Common myeloid progenitor, CD34-positive (primary cell): Measurements from ENCODE around the gene CHPF2.

Experiments used
- CTCF ChIA-PET: fragments of 350-600 bp; sonication (Branson Sonifier 250); formaldehyde crosslinking; loops from one replicate; lab custom pipeline; 2021; ENCODE audit warnings: antibody characterized with exemption; lab: Charles Lee
- POLR2A ChIA-PET: fragments of 350-600 bp; sonication (Branson Sonifier 250); formaldehyde crosslinking; loops from one replicate; lab custom pipeline; 2021; ENCODE audit warnings: antibody characterized with exemption; lab: Charles Lee
- DNase-seq, 3 donors: peaks; one replicate each; pipeline versions ENCODE4 v3.0.0 to v3.0.0-alpha.2; 2013
- H3K27ac ChIP-seq, 2 experiments: 1 replicate in 1 of 2; 2 replicates in 1 of 2; pipeline ENCODE4 v1.7.0; 2013; ENCODE audit warnings: inconsistent platforms in 2 of 2, low read length in 2 of 2, mild to moderate bottlenecking in 2 of 2, low read depth in 1 of 2, moderate library complexity in 1 of 2; ENCODE audit not compliant: severe bottlenecking in 2 of 2, insufficient read depth in 1 of 2, poor library complexity in 1 of 2
- H3K27me3 ChIP-seq, 5 experiments: replicated peaks in 2 of 5; 1 replicate in 3 of 5; 2 replicates in 2 of 5; pipeline versions ENCODE4 v1.6.1 to v1.7.0; 2013; ENCODE audit warnings: low read length in 4 of 5, mild to moderate bottlenecking in 2 of 5, moderate library complexity in 2 of 5, inconsistent platforms in 1 of 5; ENCODE audit not compliant: insufficient read depth in 5 of 5, control insufficient read depth in 4 of 5
- H3K36me3 ChIP-seq, 4 experiments: 1 replicate in 2 of 4; 2 replicates in 2 of 4; pipeline versions ENCODE4 v1.6.1 to v1.7.0; 2013; ENCODE audit warnings: low read length in 3 of 4, control low read depth in 1 of 4, mild to moderate bottlenecking in 1 of 4; ENCODE audit not compliant: control insufficient read depth in 4 of 4, insufficient read depth in 4 of 4
- H3K4me1 ChIP-seq, 4 experiments: 1 replicate in 3 of 4; 2 replicates in 1 of 4; pipeline versions ENCODE4 v1.6.1 to v1.7.1; 2013; ENCODE audit warnings: low read length in 3 of 4, mild to moderate bottlenecking in 3 of 4, control low read depth in 1 of 4, inconsistent platforms in 1 of 4, moderate library complexity in 1 of 4; ENCODE audit not compliant: control insufficient read depth in 4 of 4, insufficient read depth in 4 of 4; ENCODE audit errors: control extremely low read depth in 1 of 4
- H3K4me3 ChIP-seq, 7 experiments: 1 replicate in 4 of 7; 2 replicates in 3 of 7; pipeline versions ENCODE4 v1.5.1 to v1.7.0; 2013; ENCODE audit warnings: mild to moderate bottlenecking in 7 of 7, low read length in 6 of 7, moderate library complexity in 6 of 7, inconsistent platforms in 2 of 7, low read depth in 2 of 7, control low read depth in 1 of 7; ENCODE audit not compliant: insufficient read depth in 4 of 7, control insufficient read depth in 1 of 7; ENCODE audit errors: extremely low read depth in 1 of 7
- H3K9me3 ChIP-seq, 5 experiments: 1 replicate in 4 of 5; 2 replicates in 1 of 5; pipeline versions ENCODE4 v1.6.1 to v1.7.1; 2013; ENCODE audit warnings: low read length in 4 of 5, mild to moderate bottlenecking in 2 of 5, inconsistent platforms in 1 of 5, low read depth in 1 of 5, moderate library complexity in 1 of 5; ENCODE audit not compliant: control insufficient read depth in 4 of 5, insufficient read depth in 2 of 5; ENCODE audit errors: control extremely low read depth in 1 of 5
- WGBS: methylation state at CpG from one replicate; pipeline ENCODE4 v1.1.5; 2013; ENCODE audit not compliant: insufficient coverage; 5-methylcytosine and 5-hydroxymethylcytosine counted together

The CHPF2 gene

GRCh38 chr7:151238190-151238810 is 6.0 kb downstream of the CHPF2 start:
- 82% methylated on average over 13 of the region's 17 CpGs for WGBS
- Histone ChIP-seq H3K27me3 (no peaks in the 10 kb centered on the region), H3K4me1 (peaks cover 3 to 31% (median 21%) of the 10 kb centered on the region in 4 experiments), H3K36me3 (peaks cover 11 to 64% (median 57%) of the 10 kb centered on the region in 4 experiments), H3K27ac (no peak overlapping the region), H3K9me3 (no peaks in the 10 kb centered on the region), H3K4me3 (no peak overlapping the region)
- DNase-seq, result no peak
- ChIA-PET POLR2A (no interaction called here), CTCF (interaction anchor here (1.4 kb wide), 1 partner anchor 30 kb away, joined by 5 read pairs; no protein-coding TSS in a partner anchor)

GRCh38 chr7:151238924-151239836 is 6.9 kb downstream of the CHPF2 start:
- no peak for DNase-seq
- ChIA-PET POLR2A (interaction anchor here (0.7 kb wide), 1 partner anchor 143 kb away, joined by 4 read pairs; no protein-coding TSS in a partner anchor), CTCF (interaction anchor here (1.4 kb wide), 1 partner anchor 8 kb away, joined by 4 read pairs; no protein-coding TSS in a partner anchor)
- H3K4me3 ChIP-seq, result no peak overlapping the region
- peaks cover 0 to 5% (median 0%) of the 10 kb centered on the region in 5 experiments for H3K27me3 ChIP-seq
- peaks cover 0 to 30% (median 20%) of the 10 kb centered on the region in 4 experiments for H3K4me1 ChIP-seq
- H3K9me3 ChIP-seq, result no peaks in the 10 kb centered on the region
- WGBS, result 94% methylated on average over 21 of the region's 25 CpGs
- H3K36me3 ChIP-seq, result peaks cover 11 to 64% (median 55%) of the 10 kb centered on the region in 4 experiments
- H3K27ac ChIP-seq, result no peak overlapping the region

DNA sequence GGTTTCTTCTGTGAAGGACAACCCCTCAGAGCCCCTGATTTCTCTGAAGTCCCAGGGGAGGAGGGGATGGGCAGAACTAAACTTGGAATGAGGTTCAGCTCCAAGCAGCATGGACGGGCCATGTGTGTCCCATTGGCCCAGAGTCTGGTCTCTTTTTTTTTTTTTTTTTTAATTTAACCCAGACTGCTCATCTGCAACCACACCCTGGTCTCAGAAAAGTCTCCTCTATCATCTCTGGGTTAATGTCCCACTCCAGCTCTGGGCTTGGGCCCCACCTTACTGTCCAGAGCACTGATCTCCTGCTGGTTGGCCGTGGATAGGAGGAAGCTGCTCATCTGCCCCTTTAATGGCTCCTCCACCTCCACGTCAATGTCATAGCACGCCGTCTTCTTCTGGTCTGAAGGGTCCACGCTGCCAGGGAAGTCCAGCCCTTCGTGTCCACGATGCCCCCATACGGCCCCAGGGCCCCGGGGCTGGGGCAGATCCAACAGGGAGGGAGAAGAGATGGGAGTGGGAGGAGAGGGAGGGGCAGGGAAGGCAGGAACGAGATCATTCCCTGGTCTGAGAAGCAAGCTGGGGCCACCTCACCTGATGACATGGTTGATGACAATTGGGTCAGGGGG is 7.7 kb downstream of the CHPF2 start:
- ChIA-PET CTCF (interaction anchor here (0.6 to 1.4 kb wide), 2 partner anchors 8 to 344 kb away, joined by 3 to 4 read pairs; no protein-coding TSS in a partner anchor), POLR2A (interaction anchor here (0.7 kb wide), 1 partner anchor 142 kb away, joined by 4 read pairs; no protein-coding TSS in a partner anchor)
- no peak for DNase-seq
- Histone ChIP-seq H3K36me3 (peaks cover 11 to 63% (median 53%) of the 10 kb centered on the region in 4 experiments), H3K9me3 (no peaks in the 10 kb centered on the region), H3K27ac (no peak overlapping the region), H3K27me3 (peaks cover 0 to 11% (median 4%) of the 10 kb centered on the region in 5 experiments), H3K4me3 (no peak overlapping the region), H3K4me1 (peaks cover 5 to 28% (median 23%) of the 10 kb centered on the region in 4 experiments)
- 96% methylated on average over 9 of the region's 11 CpGs for WGBS

GRCh38 chr7:151240536-151240935 is 8.3 kb downstream of the CHPF2 start:
- Histone ChIP-seq H3K4me3 (no peak overlapping the region), H3K27ac (no peak overlapping the region), H3K36me3 (peaks cover 9 to 57% (median 47%) of the 10 kb centered on the region in 4 experiments), H3K4me1 (peaks cover 5 to 29% (median 29%) of the 10 kb centered on the region in 4 experiments), H3K9me3 (no peaks in the 10 kb centered on the region), H3K27me3 (peaks cover 0 to 15% (median 6%) of the 10 kb centered on the region in 5 experiments)
- DNase-seq, result no peak
- 90% methylated on average over 2 of the region's 4 CpGs for WGBS
- CTCF ChIA-PET, result interaction anchor here (0.6 to 7.9 kb wide), 2 partner anchors 63 to 344 kb away, joined by 3 to 98 read pairs; no protein-coding TSS in a partner anchor
- POLR2A ChIA-PET, result no interaction called here

DNA sequence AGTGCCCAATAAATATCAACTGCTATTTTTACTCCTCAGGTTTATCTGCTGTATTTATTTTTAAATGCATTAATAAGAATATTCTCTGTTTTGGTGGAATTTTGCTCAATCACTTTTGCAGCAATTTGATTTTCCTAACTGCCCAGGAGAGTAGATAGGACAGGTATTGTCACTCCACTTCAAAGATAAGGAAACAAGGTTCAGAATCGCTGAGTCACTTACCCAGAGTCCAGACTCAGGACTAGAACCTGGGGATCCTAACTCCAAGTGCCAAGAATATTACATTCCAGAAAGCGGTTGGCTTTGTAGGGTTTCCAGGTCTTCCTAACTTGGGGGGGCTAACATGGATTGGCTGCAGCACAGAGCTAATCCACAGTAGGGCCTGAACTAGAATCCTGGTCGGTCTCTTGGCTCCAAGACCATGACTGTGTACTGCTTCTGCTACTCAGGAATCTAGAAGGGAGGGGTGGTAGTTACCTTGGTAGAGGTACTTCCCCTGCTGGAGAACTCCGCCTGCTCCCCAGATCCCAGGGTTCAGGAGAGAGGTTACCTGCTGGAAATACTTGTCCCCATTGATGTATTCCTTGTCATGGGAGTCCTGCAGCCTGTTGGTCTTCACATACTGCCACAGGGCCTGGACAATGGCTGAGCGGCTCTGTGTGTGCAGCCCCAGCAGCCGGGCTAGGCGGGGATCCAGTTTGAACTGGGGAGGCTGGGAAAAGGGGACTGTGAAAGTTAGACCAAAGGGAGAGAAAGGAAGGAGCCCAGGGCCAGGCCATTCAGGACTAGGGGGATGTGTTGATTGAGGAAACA is 8.9 kb downstream of the CHPF2 start:
- WGBS, result 100% methylated on average over 3 of the region's 7 CpGs
- H3K4me3 ChIP-seq, result no peak overlapping the region
- DNase-seq, result no peak
- no peak overlapping the region for H3K27ac ChIP-seq
- ChIA-PET CTCF (interaction anchor here (7.9 kb wide), 1 partner anchor 62 kb away, joined by 98 read pairs; no protein-coding TSS in a partner anchor), POLR2A (no interaction called here)
- H3K27me3 ChIP-seq, result peaks cover 0 to 21% (median 8%) of the 10 kb centered on the region in 5 experiments
- H3K9me3 ChIP-seq, result no peaks in the 10 kb centered on the region
- peaks cover 5 to 34% (median 31%) of the 10 kb centered on the region in 4 experiments for H3K4me1 ChIP-seq
- H3K36me3 ChIP-seq, result peaks cover 8 to 51% (median 42%) of the 10 kb centered on the region in 4 experiments

- 97% methylated on average over 9 of the region's 9 CpGs for WGBS
- CTCF ChIA-PET, result interaction anchor here (1.3 to 7.9 kb wide), 5 partner anchors 15 to 61 kb away, joined by 4 to 98 read pairs (median 6); partner anchors contain the start of gene ABCF2
These were observed 9.4 kb downstream of the CHPF2 start for GRCh38 chr7:151241755-151242096.

More at GRCh38 chr7:151241755-151242096, 9.4 kb downstream of the CHPF2 start:
- Histone ChIP-seq H3K36me3 (peaks cover 8 to 45% (median 36%) of the 10 kb centered on the region in 4 experiments), H3K4me3 (no peak overlapping the region), H3K4me1 (peaks cover 5 to 34% (median 31%) of the 10 kb centered on the region in 4 experiments), H3K27me3 (peaks cover 0 to 27% (median 10%) of the 10 kb centered on the region in 5 experiments), H3K9me3 (no peaks in the 10 kb centered on the region), H3K27ac (no peak overlapping the region)
- POLR2A ChIA-PET, result interaction anchor here (1.1 kb wide), 1 partner anchor 15 kb away, joined by 4 read pairs; the partner anchor contains the start of gene ABCF2
- DNase-seq, result no peak
